GM12865 (cell line): Measurements from ENCODE around the gene KRT6A.

ENCODE experiments used
- DNase-seq: peaks from one replicate; pipeline ENCODE4 v3.0.0; 2010; ENCODE audit warnings: low read depth
- H3K4me3 ChIP-seq: 2 replicates; pipeline ENCODE4 v1.5.1; 2011; ENCODE audit warnings: mild to moderate bottlenecking, low read depth, low read length, control low read depth
- CTCF ChIP-seq: IDR thresholded peaks from 2 replicates; pipeline ENCODE4 v1.5.1; 2011; ENCODE audit warnings: low read length, control low read depth, low read depth, inconsistent platforms; ENCODE audit not compliant: insufficient read depth; ENCODE audit errors: missing control alignments

Gene KRT6A

GRCh38 chr12:52530366-52530765, 37.3 kb upstream of the KRT6A start:
- H3K4me3 ChIP-seq, result no peak overlapping the region
- no peak for DNase-seq
- no peak for TF ChIP-seq CTCF

DNA sequence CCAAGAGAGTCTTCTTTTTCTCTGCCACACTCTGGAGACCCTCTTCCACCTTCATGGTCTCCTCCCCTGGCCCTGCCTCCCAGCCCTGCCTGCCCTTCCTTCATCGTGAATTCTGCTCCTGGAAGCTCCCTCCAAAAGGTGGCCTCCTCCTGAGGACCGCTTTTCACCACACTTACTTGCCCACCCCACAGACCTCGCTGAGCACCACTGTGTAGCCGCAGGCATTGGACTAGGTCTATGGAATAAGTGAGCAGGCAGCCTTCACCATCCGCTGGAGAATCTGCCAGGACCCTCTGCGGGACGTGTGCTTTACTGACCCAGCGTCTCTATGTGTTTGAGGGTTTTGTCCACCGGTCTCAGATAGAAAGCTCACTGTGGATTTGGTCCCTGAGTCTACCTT, 36.8 kb upstream of the KRT6A start:
- H3K4me3 ChIP-seq, result no peak overlapping the region
- DNase-seq, result no peak

DNA sequence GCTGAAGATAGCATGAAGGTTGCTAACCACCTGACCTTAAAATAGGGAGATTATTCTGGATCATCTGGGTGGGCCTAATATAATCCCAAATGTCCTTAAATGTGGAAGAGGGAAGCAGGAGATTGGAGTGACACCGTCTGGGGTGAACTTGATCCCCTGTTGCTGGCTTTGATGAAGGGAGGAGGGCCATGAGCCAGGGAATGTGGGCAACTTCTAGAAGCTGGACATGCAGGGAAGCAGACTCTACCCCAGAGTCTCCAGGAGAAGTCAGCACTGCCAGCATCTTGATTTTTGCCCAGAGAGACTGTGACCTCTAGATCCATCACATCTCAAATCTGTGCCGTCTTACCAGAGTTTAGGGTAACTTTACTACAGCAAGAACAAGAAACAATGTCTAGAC, 36.4 kb upstream of the KRT6A start:
- TF ChIP-seq CTCF, result no peak
- no peak overlapping the region for H3K4me3 ChIP-seq
- DNase-seq, result no peak

More for the DNA sequence above, 36.8 kb upstream of the KRT6A start:
- TF ChIP-seq CTCF, result no peak

- H3K4me3 ChIP-seq, result no peak overlapping the region
- no peak for TF ChIP-seq CTCF
Measured at GRCh38 chr12:52528641-52529143, 35.6 kb upstream of the KRT6A start.

GRCh38 chr12:52527121-52527800, 34.2 kb upstream of the KRT6A start:
- DNase-seq, result no peak
- no peak for TF ChIP-seq CTCF

More at GRCh38 chr12:52528641-52529143, 35.6 kb upstream of the KRT6A start:
- DNase-seq, result no peak

DNA sequence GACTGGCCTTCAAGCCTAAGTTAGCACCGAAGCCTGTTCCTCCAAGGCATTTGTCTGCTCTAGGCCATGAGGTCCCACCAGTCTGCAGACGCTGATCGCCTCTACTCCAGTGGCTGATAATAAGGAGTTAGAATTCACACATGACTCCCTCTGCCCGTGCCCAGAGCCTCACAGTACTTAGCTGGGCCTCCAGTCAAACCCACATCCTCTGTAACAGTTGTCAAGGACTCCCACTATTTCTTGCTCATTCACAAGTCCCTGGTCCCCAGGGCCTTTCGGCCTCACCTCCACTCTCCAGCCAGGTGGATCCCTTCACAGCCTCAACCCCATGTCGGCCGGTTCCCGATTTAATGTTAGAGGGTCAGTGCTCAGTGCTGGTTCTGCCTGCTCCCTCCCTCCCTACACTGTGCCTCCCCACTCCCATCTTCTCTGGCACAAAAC, 33.5 kb upstream of the KRT6A start:
- H3K4me3 ChIP-seq, result no peak overlapping the region
- DNase-seq, result no peak
- no peak for TF ChIP-seq CTCF

More at GRCh38 chr12:52527121-52527800, 34.2 kb upstream of the KRT6A start:
- no peak overlapping the region for H3K4me3 ChIP-seq
